Breast epithelium (tissue), 4 donors: ENCODE measurements around the gene TMEM132C. TPM values are rescaled to one million over a fixed set of nuclear protein-coding genes. Genes with fewer than 3 reads are reported as not detected.

ENCODE experiments used
- DNase-seq, 2 donors: peaks; one replicate each; pipeline ENCODE4 v3.0.0-alpha.2; 2019; ENCODE audit warnings: low spot score in 2 of 2
- H3K27ac ChIP-seq, 2 donors: fragments of 200-600 bp; sonication (generic) in 1 of 2; one replicate each; pipeline ENCODE4 v1.5.1; 2016 to 2019; ENCODE audit warnings: mild to moderate bottlenecking in 1 of 2
- H3K27me3 ChIP-seq, 2 donors: fragments of 200-600 bp; sonication (generic) in 1 of 2; one replicate each; pipeline versions ENCODE4 v1.5.1 to v1.6.0; 2017 to 2019; ENCODE audit warnings: control low read depth in 1 of 2, mild to moderate bottlenecking in 1 of 2
- H3K36me3 ChIP-seq: fragments of 200-600 bp; one replicate; pipeline ENCODE4 v1.5.1; 2019
- H3K4me1 ChIP-seq, 2 donors: fragments of 200-600 bp; sonication (generic); one replicate each; pipeline ENCODE4 v1.5.1; 2016 to 2019; ENCODE audit warnings: control low read depth in 1 of 2
- H3K4me3 ChIP-seq, 3 donors: fragments of 200-600 bp; sonication (generic); 1 replicate in 2 of 3; 2 replicates in 1 of 3; pipeline ENCODE4 v1.5.1; 2016 to 2019; ENCODE audit warnings: mild to moderate bottlenecking in 3 of 3, moderate library complexity in 2 of 3
- H3K9me3 ChIP-seq, 2 donors: fragments of 200-600 bp; sonication (generic) in 1 of 2; one replicate each; pipeline ENCODE4 v1.5.1; 2016 to 2019; ENCODE audit warnings: control low read depth in 1 of 2
- POLR2A ChIP-seq: fragments of 450-650 bp; IDR thresholded peaks from one replicate; pipeline ENCODE4 v1.6.1; 2016; ENCODE audit warnings: antibody characterized with exemption, mild to moderate bottlenecking, moderate library complexity
- POLR2AphosphoS5 ChIP-seq, 3 donors: sonication (generic); formaldehyde crosslinking; IDR thresholded peaks; one replicate each; pipeline ENCODE4 v1.6.1; 2017; ENCODE audit warnings: antibody characterized with exemption in 3 of 3
- intact Hi-C: fragments of 100-400 bp; cut with DNase I; formaldehyde crosslinking; loops from one replicate; pipeline ENCODE4 v1.15.1; 2023; ENCODE audit warnings: low total_unique reads
- total RNA-seq, 3 donors: library from RNA; depleted of rRNA; stranded (reverse); fragments of >200 nt; gene quantifications; one replicate each; pipeline ENCODE4 v1.1.0, GENCODE V29; 2016
- TF ChIP-seq, protein P1 (sequence below), 3 donors: fragments of 450-650 bp; IDR thresholded peaks; one replicate each; pipeline ENCODE4 v1.5.1; 2016 to 2017; ENCODE audit warnings: antibody characterized with exemption in 3 of 3, mild to moderate bottlenecking in 3 of 3, moderate library complexity in 3 of 3

TMEM132C gene
- total RNA-seq, 3 donors from 2014 or later, result 7.2 to 54.1 (median 15.7) TPM

DNA sequence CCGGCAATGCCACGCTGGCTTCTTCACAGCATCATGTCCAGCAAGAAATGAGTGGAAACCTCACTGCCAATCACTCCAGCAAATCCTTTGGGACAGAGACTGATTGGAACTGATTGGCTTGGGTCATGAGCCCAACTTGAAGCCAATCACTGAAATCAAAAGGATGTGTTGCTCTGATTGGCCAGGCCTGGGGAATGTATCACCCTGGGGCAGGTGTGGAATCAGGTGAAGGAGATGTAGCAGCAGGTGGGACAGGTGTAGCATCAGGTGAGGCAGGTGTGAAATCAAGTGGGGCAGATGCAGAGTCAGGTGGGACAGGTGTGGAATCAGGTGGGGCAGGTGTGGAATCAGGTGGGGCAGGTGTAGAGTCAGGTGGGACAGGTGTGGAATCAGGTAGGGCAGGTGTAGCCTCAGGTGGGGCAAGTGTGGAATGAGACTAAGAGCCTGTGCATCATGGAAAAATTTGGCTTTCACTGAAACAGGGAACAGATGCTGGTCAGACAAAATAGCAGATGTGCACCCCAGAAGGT, 350.4 kb downstream of the TMEM132C start:
- H3K4me3 ChIP-seq, result no peak overlapping the region
- TF ChIP-seq, protein P1, sequence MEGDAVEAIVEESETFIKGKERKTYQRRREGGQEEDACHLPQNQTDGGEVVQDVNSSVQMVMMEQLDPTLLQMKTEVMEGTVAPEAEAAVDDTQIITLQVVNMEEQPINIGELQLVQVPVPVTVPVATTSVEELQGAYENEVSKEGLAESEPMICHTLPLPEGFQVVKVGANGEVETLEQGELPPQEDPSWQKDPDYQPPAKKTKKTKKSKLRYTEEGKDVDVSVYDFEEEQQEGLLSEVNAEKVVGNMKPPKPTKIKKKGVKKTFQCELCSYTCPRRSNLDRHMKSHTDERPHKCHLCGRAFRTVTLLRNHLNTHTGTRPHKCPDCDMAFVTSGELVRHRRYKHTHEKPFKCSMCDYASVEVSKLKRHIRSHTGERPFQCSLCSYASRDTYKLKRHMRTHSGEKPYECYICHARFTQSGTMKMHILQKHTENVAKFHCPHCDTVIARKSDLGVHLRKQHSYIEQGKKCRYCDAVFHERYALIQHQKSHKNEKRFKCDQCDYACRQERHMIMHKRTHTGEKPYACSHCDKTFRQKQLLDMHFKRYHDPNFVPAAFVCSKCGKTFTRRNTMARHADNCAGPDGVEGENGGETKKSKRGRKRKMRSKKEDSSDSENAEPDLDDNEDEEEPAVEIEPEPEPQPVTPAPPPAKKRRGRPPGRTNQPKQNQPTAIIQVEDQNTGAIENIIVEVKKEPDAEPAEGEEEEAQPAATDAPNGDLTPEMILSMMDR (IDR thresholded peaks at IDR 0.05), result no peak
- TF ChIP-seq POLR2AphosphoS5 (IDR thresholded peaks at IDR 0.05), result no peak
- intact Hi-C loops, result no loop called here
- no peaks in the 10 kb centered on the region for H3K4me1 ChIP-seq
- H3K9me3 ChIP-seq, result no peaks in the 10 kb centered on the region
- no peaks in the 10 kb centered on the region for H3K36me3 ChIP-seq
- no peak overlapping the region for H3K27ac ChIP-seq
- H3K27me3 ChIP-seq, result peaks cover 0 to 5% of the 10 kb centered on the region in 2 donors
- DNase-seq, result no peak

DNA sequence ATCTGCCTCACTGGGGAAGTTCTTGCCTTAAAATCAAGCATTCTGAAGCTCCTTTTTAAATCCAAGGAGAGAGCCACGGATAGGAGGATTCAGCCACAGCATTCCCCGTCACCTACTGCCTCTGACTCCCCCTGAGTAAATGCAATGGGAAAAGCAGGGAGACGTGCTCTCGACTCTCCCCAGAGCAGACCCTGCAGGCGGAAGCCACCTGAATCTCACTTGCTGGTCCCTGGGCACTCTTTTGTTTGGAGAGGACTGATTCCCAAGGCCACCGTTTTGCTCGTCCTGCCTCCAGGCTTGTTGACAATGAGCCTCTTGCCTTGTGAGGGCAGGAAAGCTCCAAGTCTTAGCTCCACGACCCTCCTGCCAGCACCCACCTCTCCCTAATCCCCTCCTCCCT, 352.3 kb downstream of the TMEM132C start:
- Histone ChIP-seq H3K4me3 (no peak overlapping the region), H3K36me3 (no peaks in the 10 kb centered on the region), H3K9me3 (no peaks in the 10 kb centered on the region), H3K4me1 (no peaks in the 10 kb centered on the region), H3K27ac (no peak overlapping the region), H3K27me3 (peaks cover 0 to 5% of the 10 kb centered on the region in 2 donors)
- no peak for TF ChIP-seq POLR2A
- TF ChIP-seq, protein P1 (IDR thresholded peaks at IDR 0.05), result no peak
- TF ChIP-seq POLR2AphosphoS5 (IDR thresholded peaks at IDR 0.05), result no peak
- DNase-seq, result no peak
- intact Hi-C loops, result no loop called here

DNA sequence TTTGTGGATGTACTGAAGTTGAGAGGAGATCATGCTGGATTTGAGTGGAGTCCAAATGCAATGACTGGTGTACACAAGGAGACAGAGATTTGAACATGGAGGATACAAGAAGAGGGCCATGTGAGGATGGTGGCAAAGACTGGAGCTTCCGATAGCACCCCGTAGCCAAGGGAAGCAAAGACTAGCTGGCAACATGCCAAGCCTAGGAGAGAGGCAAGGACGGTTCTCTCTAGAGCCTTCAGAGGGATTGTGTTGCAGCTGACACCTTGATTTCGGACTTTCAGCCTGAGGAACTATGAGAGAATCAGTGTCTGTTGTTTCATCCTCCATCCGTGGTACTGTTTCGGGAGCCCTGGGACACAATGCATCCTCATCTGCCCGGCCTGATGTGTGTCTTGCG, 354.3 kb downstream of the TMEM132C start:
- H3K9me3 ChIP-seq, result no peaks in the 10 kb centered on the region
- DNase-seq, result no peak
- H3K4me1 ChIP-seq, result no peaks in the 10 kb centered on the region
- intact Hi-C loops, result no loop called here
- peaks cover 0 to 5% of the 10 kb centered on the region in 2 donors for H3K27me3 ChIP-seq
- H3K4me3 ChIP-seq, result no peak overlapping the region
- no peak overlapping the region for H3K27ac ChIP-seq
- H3K36me3 ChIP-seq, result no peaks in the 10 kb centered on the region
- TF ChIP-seq POLR2AphosphoS5 (IDR thresholded peaks at IDR 0.05), result no peak
- TF ChIP-seq POLR2A, result no peak
- TF ChIP-seq, protein P1 (IDR thresholded peaks at IDR 0.05), result no peak

DNA sequence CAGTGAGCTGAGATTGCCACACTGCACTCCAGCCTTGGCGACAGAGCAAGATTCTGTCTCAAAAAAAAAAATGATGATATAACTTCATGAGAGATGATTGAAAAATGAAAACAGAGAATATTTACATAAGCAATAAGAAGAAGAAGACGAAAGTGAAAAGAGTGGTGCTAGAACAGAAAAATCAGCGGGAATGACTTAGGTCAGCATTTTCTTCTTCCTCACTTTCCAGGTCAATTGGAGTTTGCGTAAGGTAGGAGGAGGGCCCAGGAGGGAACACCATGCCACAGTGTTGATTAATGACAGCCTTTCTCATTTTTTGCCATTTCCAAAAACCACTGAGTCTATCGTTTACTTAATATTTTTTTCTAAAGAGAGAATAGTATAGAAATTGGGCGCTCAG, 356.8 kb downstream of the TMEM132C start:
- Histone ChIP-seq H3K9me3 (no peaks in the 10 kb centered on the region), H3K27ac (no peak overlapping the region), H3K4me3 (no peak overlapping the region), H3K4me1 (no peaks in the 10 kb centered on the region), H3K36me3 (no peaks in the 10 kb centered on the region), H3K27me3 (peaks cover 0 to 5% of the 10 kb centered on the region in 2 donors)
- TF ChIP-seq, protein P1 (IDR thresholded peaks at IDR 0.05), result no peak
- TF ChIP-seq POLR2A, result no peak
- TF ChIP-seq POLR2AphosphoS5 (IDR thresholded peaks at IDR 0.05), result no peak
- intact Hi-C loops, result no loop called here
- no peak for DNase-seq

DNA sequence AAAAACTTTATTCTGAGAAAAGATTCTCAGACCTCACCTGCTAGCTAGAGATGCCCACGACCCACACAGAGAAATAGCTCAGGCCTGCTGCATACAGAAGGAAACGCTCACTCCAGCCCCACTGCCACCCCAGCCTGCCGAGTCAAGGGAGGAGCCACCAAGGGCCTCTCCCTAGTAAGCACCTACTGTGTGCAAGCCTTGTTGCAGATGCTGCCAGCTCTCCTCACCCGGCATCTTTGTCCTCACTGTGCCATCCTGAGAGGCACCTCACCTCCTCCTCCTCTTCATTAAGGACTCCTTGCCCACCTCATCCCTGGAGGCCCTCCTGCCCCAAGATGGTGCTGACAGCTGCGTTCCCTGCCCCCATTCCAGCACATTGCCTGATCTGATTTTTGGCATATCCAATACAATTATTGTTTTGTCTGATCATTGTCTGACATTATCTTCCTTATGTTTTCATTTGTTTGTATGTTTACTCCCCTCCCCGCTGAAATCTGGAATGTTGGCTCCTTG, 359.9 kb downstream of the TMEM132C start:
- H3K4me3 ChIP-seq, result no peak overlapping the region
- no peaks in the 10 kb centered on the region for H3K36me3 ChIP-seq
- intact Hi-C loops, result no loop called here
- no peak overlapping the region for H3K27ac ChIP-seq
- H3K9me3 ChIP-seq, result no peaks in the 10 kb centered on the region
- no peaks in the 10 kb centered on the region for H3K4me1 ChIP-seq
- DNase-seq, result no peak
- no peaks in the 10 kb centered on the region for H3K27me3 ChIP-seq
- TF ChIP-seq, protein P1 (IDR thresholded peaks at IDR 0.05), result no peak
- TF ChIP-seq POLR2AphosphoS5 (IDR thresholded peaks at IDR 0.05) (no peak), POLR2A (no peak)
